Measurements from ENCODE around the gene ANKRD23. TPM values are rescaled to one million over a fixed set of nuclear protein-coding genes. Genes with fewer than 3 reads are reported as not detected.

ANKRD23 gene
- total and polyA plus RNA-seq, 2 experiments from 2014 or later, result 3.3 to 11.0 TPM

- no peak for TF ChIP-seq CTCF (IDR thresholded peaks at IDR 0.05; ENCODE audit: low read depth, low read length)
- DNase-seq (ENCODE audit: low read depth in 1 of 2, low spot score in 1 of 2), result no peak
- Histone ChIP-seq H3K4me1 (ENCODE audit: low read depth) (peaks cover 17% of the 10 kb centered on the region), H3K27ac (peak overlapping the region; percentile 91), H3K36me3 (no peaks in the 10 kb centered on the region), H3K27me3 (no peaks in the 10 kb centered on the region), H3K9me3 (ENCODE audit: low read depth) (no peaks in the 10 kb centered on the region), H3K4me3 (no peak overlapping the region)
Measured at GRCh38 chr2:96789245-96789617, 54.6 kb downstream of the ANKRD23 start.

DNA sequence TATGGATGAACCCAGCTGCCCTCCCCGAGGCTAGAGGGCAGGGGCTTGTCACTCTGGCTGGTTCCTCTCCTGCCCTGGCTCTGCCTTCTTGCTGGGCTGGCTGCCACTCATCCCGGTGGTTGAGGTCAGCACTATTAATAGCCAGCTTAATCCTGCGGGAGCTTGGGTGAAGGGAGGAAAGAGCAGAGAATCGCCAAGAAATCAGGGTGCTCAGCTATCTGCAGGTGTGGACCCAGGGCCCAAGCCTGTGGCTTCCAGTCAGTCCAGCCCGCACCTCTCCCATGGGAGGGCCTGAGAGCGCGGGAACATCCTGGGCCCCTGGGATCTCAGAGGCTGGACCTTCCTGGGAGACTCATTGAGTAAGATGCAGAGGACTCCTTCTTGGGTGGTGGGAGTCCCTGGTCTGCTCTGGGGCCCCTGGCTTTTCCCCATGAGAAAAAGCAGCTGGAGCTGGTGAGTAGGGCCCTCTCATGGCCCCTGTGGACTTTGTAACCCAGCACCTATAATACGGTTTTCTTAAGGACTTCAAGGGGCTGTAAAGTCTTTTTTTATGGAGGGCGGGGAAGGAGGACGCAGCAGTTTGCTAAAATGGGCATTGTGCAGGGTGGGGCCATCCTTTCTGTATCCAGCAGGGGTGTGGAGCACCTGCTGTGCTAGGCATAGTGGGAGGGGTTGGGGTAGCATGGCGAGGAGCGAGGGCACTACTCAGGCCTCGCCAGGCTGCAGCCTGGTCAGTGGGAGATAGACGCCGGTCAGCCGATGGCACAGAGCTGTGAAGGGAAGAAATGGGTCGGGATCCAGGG, 55.2 kb downstream of the ANKRD23 start:
- no peak for TF ChIP-seq CTCF (IDR thresholded peaks at IDR 0.05; ENCODE audit: low read depth, low read length)
- peak overlapping the region; percentile 91 for H3K27ac ChIP-seq
- DNase-seq (ENCODE audit: low read depth in 1 of 2, low spot score in 1 of 2), result peak; percentile 27 to 81
- peaks cover 17% of the 10 kb centered on the region for H3K4me1 ChIP-seq (ENCODE audit: low read depth)
- no peaks in the 10 kb centered on the region for H3K27me3 ChIP-seq
- H3K4me3 ChIP-seq, result no peak overlapping the region
- no peaks in the 10 kb centered on the region for H3K9me3 ChIP-seq (ENCODE audit: low read depth)
- H3K36me3 ChIP-seq, result no peaks in the 10 kb centered on the region

Other genes with a start within 250 kb of the ANKRD23 start
- gene KANSL3, start 205.7 kb downstream of the ANKRD23 start, total RNA-seq, result 56.8 and 59.2 TPM in 2 replicates
- 40.4 and 41.9 TPM in 2 replicates for gene KANSL3, start 205.7 kb downstream of the ANKRD23 start, polyA plus RNA-seq
- gene FER1L5, start 201.3 kb downstream of the ANKRD23 start, total RNA-seq, result 0.63 and 2.1 TPM in 2 replicates
- 1.9 and 2.6 TPM in 2 replicates for gene FER1L5, start 201.3 kb downstream of the ANKRD23 start, polyA plus RNA-seq
- 28.8 and 34.7 TPM in 2 replicates for gene LMAN2L, start 104.0 kb downstream of the ANKRD23 start, total RNA-seq
- gene LMAN2L, start 104.0 kb downstream of the ANKRD23 start, polyA plus RNA-seq, result 51.4 and 64.3 TPM in 2 replicates
- 14.9 and 18.8 TPM in 2 replicates for gene CNNM4, start 83.1 kb downstream of the ANKRD23 start, total RNA-seq
- 10.2 and 15.5 TPM in 2 replicates for gene CNNM4, start 83.1 kb downstream of the ANKRD23 start, polyA plus RNA-seq
- gene CNNM3, start 27.8 kb downstream of the ANKRD23 start, total RNA-seq, result 15.2 and 18.9 TPM in 2 replicates
- gene CNNM3, start 27.8 kb downstream of the ANKRD23 start, polyA plus RNA-seq, result 37.6 and 46.6 TPM in 2 replicates
- 15.4 and 27.8 TPM in 2 replicates for gene ANKRD39, start 14.0 kb upstream of the ANKRD23 start, total RNA-seq
- gene ANKRD39, start 14.0 kb upstream of the ANKRD23 start, polyA plus RNA-seq, result 32.1 and 32.3 TPM in 2 replicates
- 45.7 and 53.6 TPM in 2 replicates for gene SEMA4C, start 26.1 kb upstream of the ANKRD23 start, total RNA-seq
- gene SEMA4C, start 26.1 kb upstream of the ANKRD23 start, polyA plus RNA-seq, result 27.9 and 31.1 TPM in 2 replicates
- gene FAM178B, start 142.6 kb upstream of the ANKRD23 start, total RNA-seq, result 1.3 and 1.4 TPM in 2 replicates
- 0.87 and 4.0 TPM in 2 replicates for gene FAM178B, start 142.6 kb upstream of the ANKRD23 start, polyA plus RNA-seq